ENCODE data around the gene SNN.
A peak's percentile ranks its signal among the peaks of the same experiment; 100 is the strongest.

GRCh38 chr16:11681976-11682654 lies 13.9 kb downstream of the SNN start:
- no peak for TF ChIP-seq CTCF (IDR thresholded peaks at IDR 0.05 in 8 of 11, conservative IDR thresholded peaks at IDR 0.05 in 3 of 11)
- TF ChIP-seq POLR2A (IDR thresholded peaks at IDR 0.05) = no peak
- TF ChIP-seq POLR2AphosphoS5 (IDR thresholded peaks at IDR 0.05) = peak in 2 of 3 donors; percentile 36 to 64
